ENCODE results near the gene ARMH3. TPM values are rescaled to one million over a fixed set of nuclear protein-coding genes. Genes with fewer than 3 reads are reported as not detected.

The ARMH3 gene
- total and polyA plus RNA-seq, 10 of the 15 experiments (the other 5 are each of a cell fraction or from before 2014, with no cell fraction given) = 13.0 to 33.0 (median 16.4) TPM

GRCh38 chr10:101892782-101893391 is 163.1 kb downstream of the ARMH3 start (continued):
- TF ChIP-seq MLLT1 (IDR thresholded peaks at IDR 0.05) (no peak), HSF1 (IDR thresholded peaks at IDR 0.05; ENCODE audit: low read depth, low read length) (no peak), CUX1 (IDR thresholded peaks at IDR 0.05; ENCODE audit: insufficient replicate concordance, low read depth, low read length) (no peak)
